HepG2 (cell line): ENCODE results near the gene NEDD4L. TPM values are rescaled to one million over a fixed set of nuclear protein-coding genes. Genes with fewer than 3 reads are reported as not detected.
A peak's percentile ranks its signal among the peaks of the same experiment; 100 is the strongest.

Experiments
- ATF4 ChIP-seq, 2 experiments: fragments of 450-650 bp in 1 of 2; sonication (generic) in 1 of 2; formaldehyde crosslinking; IDR thresholded peaks; 2 replicates each; pipeline versions ENCODE4 v1.5.0 to v1.8.0; 2020 to 2022; ENCODE audit warnings: mild to moderate bottlenecking in 1 of 2, missing genetic modification reagents in 1 of 2
- BHLHE40 ChIP-seq: IDR thresholded peaks from 2 replicates; pipeline ENCODE4 v1.6.1; 2011; ENCODE audit warnings: low read length, improper control_type of control experiment
- CC2D1A ChIP-seq: sonication (generic); formaldehyde crosslinking; IDR thresholded peaks from 2 replicates; pipeline ENCODE4 v1.8.1; 2023; ENCODE audit warnings: mild to moderate bottlenecking, missing genetic modification reagents
- ELF1 ChIP-seq: sonication (generic); formaldehyde crosslinking; IDR thresholded peaks from 2 replicates; pipeline ENCODE4 v1.4.0; 2020; ENCODE audit warnings: missing genetic modification reagents
- FOXA1 ChIP-seq, 2 experiments: fragments of 450-650 bp in 1 of 2; sonication (generic) in 1 of 2; formaldehyde crosslinking in 1 of 2; IDR thresholded peaks; 2 replicates each; pipeline versions ENCODE4 v1.4.0 to v1.6.1; 2016 to 2020; ENCODE audit warnings: missing genetic modification reagents in 1 of 2
- IKZF5 ChIP-seq: IDR thresholded peaks from 2 replicates; pipeline ENCODE4 v1.6.1; 2018; ENCODE audit warnings: missing genetic modification reagents, mild to moderate bottlenecking, missing compliant biosample characterization
- MTA1 ChIP-seq: sonication (generic); formaldehyde crosslinking; IDR thresholded peaks from 2 replicates; pipeline ENCODE4 v1.4.0; 2020; ENCODE audit warnings: missing genetic modification reagents, mild to moderate bottlenecking, borderline replicate concordance
- PAXIP1 ChIP-seq: sonication (generic); formaldehyde crosslinking; conservative IDR thresholded peaks from 2 replicates; pipeline ENCODE4 v1.4.0; 2020; ENCODE audit warnings: mild to moderate bottlenecking, missing genetic modification reagents, moderate library complexity
- PRDM15 ChIP-seq: sonication (generic); formaldehyde crosslinking; IDR thresholded peaks from 2 replicates; pipeline ENCODE4 v1.4.0; 2020; ENCODE audit warnings: missing genetic modification reagents
- RAD21 ChIP-seq: fragments of 450-650 bp; formaldehyde crosslinking; IDR thresholded peaks from 2 replicates; pipeline ENCODE4 v1.5.0; 2020; ENCODE audit warnings: mild to moderate bottlenecking
- RXRA ChIP-seq: sonication (generic); formaldehyde crosslinking; IDR thresholded peaks from 2 replicates; pipeline ENCODE4 v1.5.1; 2020; ENCODE audit warnings: missing genetic modification reagents
- SAP130 ChIP-seq: IDR thresholded peaks from 2 replicates; pipeline ENCODE4 v1.6.1; 2016; ENCODE audit warnings: low read depth
- ZKSCAN8 ChIP-seq: IDR thresholded peaks from 2 replicates; pipeline ENCODE4 v1.6.1; 2016; ENCODE audit warnings: borderline replicate concordance, missing genetic modification reagents, missing compliant biosample characterization
- ZNF180 ChIP-seq: sonication (generic); formaldehyde crosslinking; IDR thresholded peaks from 2 replicates; pipeline ENCODE4 v1.4.0; 2020; ENCODE audit warnings: low read depth, missing genetic modification reagents, borderline replicate concordance
- ZNF281 ChIP-seq: sonication (generic); formaldehyde crosslinking; IDR thresholded peaks from 2 replicates; pipeline ENCODE4 v1.4.0; 2020; ENCODE audit warnings: missing genetic modification reagents, borderline replicate concordance
- polyA plus RNA-seq, 8 experiments: library from polyadenylated mRNA; depleted of rRNA in 3 of 8; stranded (reverse) in 7 of 8; unstranded in 1 of 8; fragments of >200 nt; fragmentation: Illumina TruSeq in 4 of 8; extraction: Trizol in 4 of 8; gene quantifications; 2 replicates each; pipeline versions ENCODE4 v1.2.1 to v1.2.3, GENCODE V29; 2011 to 2016; ENCODE audit warnings: low read depth in 4 of 8, missing spikeins in 1 of 8, mixed read lengths in 1 of 8; ENCODE audit not compliant: insufficient read depth in 1 of 8
- total RNA-seq, 5 experiments: library from RNA; depleted of rRNA; stranded (reverse); fragments of >200 nt; fragmentation: Illumina TruSeq; extraction: Trizol; gene quantifications; 2 replicates each; pipeline ENCODE4 v1.2.3, GENCODE V29; 2016; ENCODE audit warnings: low read depth in 1 of 5

Gene NEDD4L
- total and polyA plus RNA-seq, 2 of the 13 experiments (the other 11 are each of a cell fraction or from before 2014, with no cell fraction given) = 168 to 390 TPM

GRCh38 chr18:58315739-58316215 is 271.8 kb downstream of the NEDD4L start (continued):
- TF ChIP-seq ZNF281 = peak; percentile 61; the same call in 1 of the 2 replicates
- TF ChIP-seq CC2D1A (CRISPR knock-in tag) = no peak
- TF ChIP-seq PRDM15 = no peak
- peak; percentile 39 for TF ChIP-seq IKZF5
- TF ChIP-seq ELF1 (CRISPR knock-in tag) = 0 out of 2 replicates have a peak, but pooled peaks have one; percentile 50
- no peak for TF ChIP-seq MTA1 (CRISPR knock-in tag)
- TF ChIP-seq ZKSCAN8 (CRISPR knock-in tag) = no peak
- TF ChIP-seq SAP130 (CRISPR knock-in tag) = peak; percentile 60
- TF ChIP-seq RXRA = peak; percentile 44; the same call in 1 of the 2 replicates
- TF ChIP-seq ZNF180 (CRISPR knock-in tag) = no peak
- peak; percentile 58; the same call in 1 of the 2 replicates for TF ChIP-seq BHLHE40
- peak in 1 of 2 experiments; percentile 26; a peak in 1 of 4 replicates for TF ChIP-seq ATF4 (CRISPR knock-in tag; IDR thresholded peaks at IDR 0.05)
- no peak for TF ChIP-seq RAD21 (CRISPR knock-in tag)
- no peak for TF ChIP-seq FOXA1 (IDR thresholded peaks at IDR 0.05)
- TF ChIP-seq FOXA1 (CRISPR knock-in tag; IDR thresholded peaks at IDR 0.05) = no peak
- peak; percentile 71 for TF ChIP-seq PAXIP1 (CRISPR knock-in tag)
